Endothelial cell of umbilical vein (primary cell): ENCODE data around the gene R3HCC1L. TPM values are rescaled to one million over a fixed set of nuclear protein-coding genes. Genes with fewer than 3 reads are reported as not detected.

Experiments used
- BruUV-seq: library from RNA; stranded (reverse); fragments of 400-500 nt; replicated peaks from 2 replicates; lab custom pipeline; 2021; lab: Mats Ljungman, UMichigan
- CTCF ChIA-PET: fragments of 300-600, 350-600 bp; sonication (Branson Sonifier 250); formaldehyde crosslinking; loops from one replicate; lab custom pipeline; 2021; ENCODE audit warnings: antibody characterized with exemption, inconsistent platforms; lab: Charles Lee
- POLR2A ChIA-PET: fragments of 300-600, 350-600 bp; sonication (Branson Sonifier 250); formaldehyde crosslinking; loops from one replicate; lab custom pipeline; 2021; ENCODE audit warnings: antibody characterized with exemption, inconsistent platforms; lab: Charles Lee
- DNase-seq: peaks from one replicate; pipeline ENCODE4 v3.0.0-alpha.2; 2011; ENCODE audit warnings: low read depth, low spot score
- FAIRE-seq: peaks from 2 replicates; lab custom pipeline; 2011; peaks lifted over from hg19 to GRCh38; lab: Jason Lieb, UNC
- H2AFZ ChIP-seq: 2 replicates; pipeline ENCODE4 v1.6.0; 2012; ENCODE audit warnings: low read depth, low read length, control low read depth, inconsistent platforms
- H3K27ac ChIP-seq: 2 replicates; pipeline ENCODE4 v1.5.1; 2011; ENCODE audit warnings: low read depth, mild to moderate bottlenecking, control low read depth, low read length, moderate library complexity; ENCODE audit not compliant: insufficient read depth
- H3K27me3 ChIP-seq, 2 experiments: 2 replicates each; pipeline versions ENCODE4 v1.6.0 to v1.6.1; 2011; ENCODE audit warnings: low read length in 2 of 2, mixed read lengths in 1 of 2; ENCODE audit not compliant: control insufficient read depth in 2 of 2, insufficient read depth in 2 of 2
- H3K36me3 ChIP-seq, 2 experiments: 2 replicates in 1 of 2; 3 replicates in 1 of 2; pipeline ENCODE4 v1.5.1; 2011; ENCODE audit warnings: low read length in 2 of 2, mild to moderate bottlenecking in 1 of 2, moderate library complexity in 1 of 2; ENCODE audit not compliant: control insufficient read depth in 2 of 2, insufficient read depth in 2 of 2; ENCODE audit errors: extremely low read depth in 1 of 2
- H3K4me1 ChIP-seq: 3 replicates; pipeline ENCODE4 v1.5.1; 2011; ENCODE audit warnings: mild to moderate bottlenecking, low read length; ENCODE audit not compliant: control insufficient read depth, insufficient read depth; ENCODE audit errors: extremely low read depth
- H3K4me2 ChIP-seq: 2 replicates; pipeline ENCODE4 v1.6.1; 2011; ENCODE audit warnings: low read length, control low read depth, mixed read lengths; ENCODE audit not compliant: insufficient read depth
- H3K4me3 ChIP-seq, 3 experiments: fragments of 200-600 bp in 1 of 3; sonication (generic), shearing (Covaris generic) in 1 of 3; replicated peaks in 1 of 3; 2 replicates each; pipeline ENCODE4 v1.5.1; 2011 to 2016; ENCODE audit warnings: control low read depth in 3 of 3, low read length in 3 of 3, mild to moderate bottlenecking in 2 of 3, inconsistent platforms in 1 of 3, low read depth in 1 of 3, moderate library complexity in 1 of 3; ENCODE audit not compliant: insufficient read depth in 1 of 3
- H3K79me2 ChIP-seq: 2 replicates; pipeline ENCODE4 v1.6.0; 2012; ENCODE audit warnings: low read length, inconsistent platforms; ENCODE audit not compliant: control insufficient read depth, insufficient read depth
- H3K9ac ChIP-seq: replicated peaks from 2 replicates; pipeline ENCODE3; 2011; ENCODE audit warnings: low read length, control low read depth; ENCODE audit not compliant: insufficient read depth; ENCODE audit errors: extremely low read depth
- H3K9me1 ChIP-seq: replicated peaks from 3 replicates; pipeline ENCODE4 v1.6.0; 2011; ENCODE audit warnings: mild to moderate bottlenecking, low read length; ENCODE audit not compliant: control insufficient read depth, insufficient read depth; ENCODE audit errors: extremely low read depth
- H3K9me3 ChIP-seq: replicated peaks from 2 replicates; pipeline ENCODE4 v1.5.1; 2012; ENCODE audit warnings: low read length, inconsistent platforms; ENCODE audit not compliant: control insufficient read depth, insufficient read depth
- H4K20me1 ChIP-seq: replicated peaks from 2 replicates; pipeline ENCODE3; 2011; ENCODE audit warnings: mild to moderate bottlenecking, low read length; ENCODE audit not compliant: control insufficient read depth, insufficient read depth; ENCODE audit errors: extremely low read depth
- CTCF ChIP-seq, 2 donors: IDR thresholded peaks; 1 replicate in 1 of 2; 2 replicates in 1 of 2; pipeline ENCODE4 v1.5.1; 2011; ENCODE audit warnings: low read length in 2 of 2, mild to moderate bottlenecking in 2 of 2, moderate library complexity in 2 of 2, control low read depth in 1 of 2, inconsistent platforms in 1 of 2, low read depth in 1 of 2; ENCODE audit not compliant: insufficient read depth in 1 of 2; ENCODE audit errors: extremely low read depth in 1 of 2
- EZH2 ChIP-seq: IDR thresholded peaks from 2 replicates; pipeline ENCODE4 v1.6.1; 2012; ENCODE audit warnings: borderline replicate concordance, low read depth, mild to moderate bottlenecking, moderate library complexity, low read length, inconsistent platforms; ENCODE audit not compliant: severe bottlenecking
- FOS ChIP-seq: IDR thresholded peaks from 2 replicates; pipeline ENCODE4 v1.6.1; 2011; ENCODE audit warnings: mild to moderate bottlenecking, low read length, moderate library complexity, borderline replicate concordance; ENCODE audit not compliant: insufficient read depth
- GATA2 ChIP-seq: IDR thresholded peaks from 2 replicates; pipeline ENCODE4 v1.7.0; 2011; ENCODE audit warnings: low read depth, mild to moderate bottlenecking, moderate library complexity, mixed read lengths, low read length; ENCODE audit not compliant: insufficient read length, insufficient read depth
- JUN ChIP-seq: IDR thresholded peaks from 2 replicates; pipeline ENCODE4 v1.6.1; 2011; ENCODE audit warnings: borderline replicate concordance, low read depth; ENCODE audit not compliant: insufficient read length, insufficient read depth
- MAX ChIP-seq: IDR thresholded peaks from 2 replicates; pipeline ENCODE4 v1.6.1; 2011; ENCODE audit not compliant: insufficient read depth, insufficient read length
- MYC ChIP-seq: IDR thresholded peaks from one replicate; pipeline ENCODE4 v1.6.1; 2011; ENCODE audit warnings: mild to moderate bottlenecking, low read depth, low read length
- POLR2A ChIP-seq: IDR thresholded peaks from 2 replicates; pipeline ENCODE4 v1.6.1; 2012; ENCODE audit warnings: low read depth, mild to moderate bottlenecking, control low read depth, low read length
- POLR2AphosphoS5 ChIP-seq: IDR thresholded peaks from 2 replicates; pipeline ENCODE4 v1.6.1; 2012; ENCODE audit warnings: low read depth, mild to moderate bottlenecking, control low read depth, low read length, moderate library complexity; ENCODE audit not compliant: insufficient read depth
- dilution Hi-C: fragments of 300-500 bp; cut with MboI; formaldehyde crosslinking; loops from one replicate; pipeline ENCODE4 v1.15.0; 2019; ENCODE audit warnings: low sequenced_read_pairs; ENCODE audit not compliant: extremely low pct_ligation_motif_present
- intact Hi-C: fragments of 100-400 bp; cut with micrococcal nuclease; formaldehyde crosslinking; loops from one replicate; pipeline ENCODE4 v1.10.0; 2022
- polyA plus RNA-seq, 4 experiments: library from polyadenylated mRNA; depleted of rRNA in 3 of 4; stranded (reverse) in 3 of 4; unstranded in 1 of 4; fragments of >200 nt; gene quantifications; 2 replicates each; pipeline versions ENCODE4 v1.2.1 to v1.2.3, GENCODE V29; 2011 to 2012; ENCODE audit warnings: missing spikeins in 1 of 4
- total RNA-seq: library from RNA; stranded (reverse); gene quantifications from 2 replicates; pipeline ENCODE4 v1.2.3, GENCODE V29; 2021

Gene R3HCC1L
- total and polyA plus RNA-seq, 2 donors (not counting 3 experiments of a cell fraction or from before 2014, with no cell fraction given), result 6.3 to 12.4 TPM

- intact Hi-C loops (no loop called here), dilution Hi-C loops (no loop called here)
- Histone ChIP-seq H3K79me2 (no peaks in the 10 kb centered on the region), H3K27me3 (no peaks in the 10 kb centered on the region), H3K9me1 (no peaks in the 10 kb centered on the region), H4K20me1 (no peaks in the 10 kb centered on the region), H3K4me1 (no peaks in the 10 kb centered on the region), H3K36me3 (no peaks in the 10 kb centered on the region), H3K9me3 (no peaks in the 10 kb centered on the region), H2AFZ (no peak overlapping the region), H3K27ac (no peak overlapping the region), H3K9ac (no peak overlapping the region), H3K4me2 (no peak overlapping the region), H3K4me3 (no peak overlapping the region)
- POLR2A ChIA-PET, result no interaction called here
- BruUV-seq, result no TSS peak
- CTCF ChIA-PET, result no interaction called here
- FAIRE-seq (no peak), DNase-seq (no peak)
- no peak for TF ChIP-seq JUN
- no peak for TF ChIP-seq CTCF (IDR thresholded peaks at IDR 0.05; ENCODE audit: extremely low read depth in 1 of 2, insufficient read depth in 1 of 2, low read depth in 1 of 2, low read length in 2 of 2)
These were observed 49.2 kb upstream of the R3HCC1L start for GRCh38 chr10:98085238-98085637.

GRCh38 chr10:98086837-98087708, 47.4 kb upstream of the R3HCC1L start:
- FAIRE-seq, result no peak
- Histone ChIP-seq H3K4me2 (no peak overlapping the region), H2AFZ (no peak overlapping the region), H3K27ac (no peak overlapping the region), H3K36me3 (no peaks in the 10 kb centered on the region), H3K9me3 (no peaks in the 10 kb centered on the region), H3K4me3 (no peak overlapping the region), H3K79me2 (no peaks in the 10 kb centered on the region), H3K9me1 (no peaks in the 10 kb centered on the region), H3K4me1 (no peaks in the 10 kb centered on the region), H3K27me3 (no peaks in the 10 kb centered on the region), H4K20me1 (no peaks in the 10 kb centered on the region), H3K9ac (no peak overlapping the region)
- BruUV-seq, result no TSS peak
- DNase-seq, result no peak
- ChIA-PET POLR2A (no interaction called here), CTCF (no interaction called here)
- TF ChIP-seq JUN, result no peak
- no peak for TF ChIP-seq POLR2A
- no peak for TF ChIP-seq EZH2
- TF ChIP-seq CTCF (IDR thresholded peaks at IDR 0.05; ENCODE audit: extremely low read depth in 1 of 2, insufficient read depth in 1 of 2, low read depth in 1 of 2, low read length in 2 of 2), result no peak
- no peak for TF ChIP-seq POLR2AphosphoS5
- TF ChIP-seq FOS, result no peak
- no peak for TF ChIP-seq MYC
- no peak for TF ChIP-seq GATA2
- TF ChIP-seq MAX, result no peak
- intact Hi-C loops (no loop called here), dilution Hi-C loops (no loop called here)
